Epithelial cell of esophagus (primary cell): Measurements from ENCODE around the gene SMYD1.
"Not testable (repeated sequence)": the region's sequence is repeated elsewhere in the genome, so short reads cannot be mapped to it uniquely, and the experiment has no call there.

Experiments
- DNase-seq: peaks from one replicate; pipeline ENCODE4 v3.0.0; 2010; ENCODE audit warnings: low read depth
- H3K4me3 ChIP-seq: 2 replicates; pipeline ENCODE4 v1.5.1; 2011; ENCODE audit warnings: mild to moderate bottlenecking, low read length, control low read depth
- CTCF ChIP-seq: IDR thresholded peaks from 2 replicates; pipeline ENCODE4 v1.5.1; 2011; ENCODE audit warnings: low read depth, mild to moderate bottlenecking, low read length, control low read depth, inconsistent platforms; ENCODE audit not compliant: insufficient read depth; ENCODE audit errors: missing control alignments

SMYD1 gene

GRCh38 chr2:88028931-88029330 is 38.7 kb upstream of the SMYD1 start:
- no peak for TF ChIP-seq CTCF
- no peak overlapping the region for H3K4me3 ChIP-seq
- DNase-seq: no peak

- no peak for DNase-seq
- no peak for TF ChIP-seq CTCF
- no peak overlapping the region for H3K4me3 ChIP-seq
Measured at GRCh38 chr2:88032070-88032702, 35.4 kb upstream of the SMYD1 start.

GRCh38 chr2:88036182-88036581 is 31.4 kb upstream of the SMYD1 start:
- H3K4me3 ChIP-seq: no peak overlapping the region
- TF ChIP-seq CTCF: no peak
- DNase-seq: no peak

- no peak for TF ChIP-seq CTCF
- H3K4me3 ChIP-seq: no peak overlapping the region
- DNase-seq: no peak
Measured at GRCh38 chr2:88036606-88037005, 31.0 kb upstream of the SMYD1 start.

- H3K4me3 ChIP-seq: no peak overlapping the region
- no peak for TF ChIP-seq CTCF
- DNase-seq: peak; percentile 88
Measured at GRCh38 chr2:88038263-88039105, 29.1 kb upstream of the SMYD1 start.

GRCh38 chr2:88042476-88042875 is 25.1 kb upstream of the SMYD1 start:
- TF ChIP-seq CTCF: no peak
- no peak overlapping the region for H3K4me3 ChIP-seq
- peak; percentile 43 for DNase-seq

GRCh38 chr2:88045561-88045960 is 22.1 kb upstream of the SMYD1 start:
- H3K4me3 ChIP-seq, DNase-seq: not testable (repeated sequence)
